H1 (cell line): Measurements from ENCODE around the gene BMERB1.

Source experiments
- SUZ12 ChIP-seq: fragments of 200-600 bp; sonication (generic); IDR thresholded peaks from 2 replicates; pipeline ENCODE4 v1.6.1; 2012; ENCODE audit warnings: mild to moderate bottlenecking, inconsistent platforms, low read length, moderate library complexity, mixed read lengths
- TF ChIP-seq, protein P1 (sequence below), 3 experiments: IDR thresholded peaks; 1 replicate in 2 of 3; 2 replicates in 1 of 3; pipeline versions ENCODE4 v1.5.1 to v1.6.1; 2011; ENCODE audit warnings: low read length in 3 of 3, mild to moderate bottlenecking in 3 of 3, inconsistent platforms in 2 of 3, low read depth in 1 of 3, moderate library complexity in 1 of 3; ENCODE audit not compliant: insufficient read depth in 1 of 3; ENCODE audit errors: control extremely low read depth in 1 of 3

DNA sequence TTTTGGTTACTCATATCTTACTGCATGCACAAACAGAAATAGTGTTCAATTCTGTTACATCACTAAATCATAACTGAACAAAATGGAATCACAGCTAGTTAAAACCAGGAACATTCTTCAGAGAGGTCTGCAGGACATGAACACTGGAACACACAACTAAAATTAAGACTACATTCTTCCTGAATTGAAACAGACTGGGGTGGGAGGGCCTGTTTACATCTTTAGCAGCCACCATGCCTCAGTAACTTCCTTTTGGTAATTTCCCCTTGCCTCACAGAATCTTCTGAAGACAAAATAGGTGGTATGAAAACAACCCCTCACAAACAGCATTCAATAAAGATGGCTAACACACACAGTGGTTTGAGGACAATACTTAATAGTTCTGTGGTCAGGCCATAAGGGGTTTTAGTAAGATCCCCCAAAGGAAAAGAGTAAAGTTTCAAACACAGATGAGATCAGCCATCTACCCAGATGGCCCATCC lies 202.0 kb downstream of the BMERB1 start:
- no peak for TF ChIP-seq SUZ12
- TF ChIP-seq, protein P1, sequence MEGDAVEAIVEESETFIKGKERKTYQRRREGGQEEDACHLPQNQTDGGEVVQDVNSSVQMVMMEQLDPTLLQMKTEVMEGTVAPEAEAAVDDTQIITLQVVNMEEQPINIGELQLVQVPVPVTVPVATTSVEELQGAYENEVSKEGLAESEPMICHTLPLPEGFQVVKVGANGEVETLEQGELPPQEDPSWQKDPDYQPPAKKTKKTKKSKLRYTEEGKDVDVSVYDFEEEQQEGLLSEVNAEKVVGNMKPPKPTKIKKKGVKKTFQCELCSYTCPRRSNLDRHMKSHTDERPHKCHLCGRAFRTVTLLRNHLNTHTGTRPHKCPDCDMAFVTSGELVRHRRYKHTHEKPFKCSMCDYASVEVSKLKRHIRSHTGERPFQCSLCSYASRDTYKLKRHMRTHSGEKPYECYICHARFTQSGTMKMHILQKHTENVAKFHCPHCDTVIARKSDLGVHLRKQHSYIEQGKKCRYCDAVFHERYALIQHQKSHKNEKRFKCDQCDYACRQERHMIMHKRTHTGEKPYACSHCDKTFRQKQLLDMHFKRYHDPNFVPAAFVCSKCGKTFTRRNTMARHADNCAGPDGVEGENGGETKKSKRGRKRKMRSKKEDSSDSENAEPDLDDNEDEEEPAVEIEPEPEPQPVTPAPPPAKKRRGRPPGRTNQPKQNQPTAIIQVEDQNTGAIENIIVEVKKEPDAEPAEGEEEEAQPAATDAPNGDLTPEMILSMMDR (IDR thresholded peaks at IDR 0.05; ENCODE audit: control extremely low read depth in 1 of 3, insufficient read depth in 1 of 3, low read depth in 1 of 3, low read length in 3 of 3), result no peak
